ES-I3 (cell line): Measurements from ENCODE around the gene TBX4.
A peak's percentile ranks its signal among the peaks of the same experiment; 100 is the strongest.

Experiments used
- H3K36me3 ChIP-seq: 2 replicates; pipeline ENCODE4 v1.6.1; 2013; ENCODE audit warnings: mild to moderate bottlenecking, low read length, control low read depth, moderate library complexity; ENCODE audit not compliant: insufficient read depth
- H3K4me1 ChIP-seq: 2 replicates; pipeline ENCODE4 v1.6.1; 2013; ENCODE audit warnings: mild to moderate bottlenecking, control low read depth, low read length; ENCODE audit not compliant: insufficient read depth
- H3K9ac ChIP-seq: 2 replicates; pipeline ENCODE4 v1.6.1; 2013; ENCODE audit warnings: low read depth, mild to moderate bottlenecking, low read length, moderate library complexity
- H3K9me3 ChIP-seq: 2 replicates; pipeline ENCODE4 v1.6.1; 2013; ENCODE audit warnings: mild to moderate bottlenecking, low read length, moderate library complexity; ENCODE audit not compliant: control insufficient read depth, insufficient read depth

The TBX4 gene

GRCh38 chr17:61459939-61460718 lies 7.9 kb downstream of the TBX4 start:
- H3K4me1 ChIP-seq: peaks cover 12% of the 10 kb centered on the region
- H3K36me3 ChIP-seq: no peaks in the 10 kb centered on the region
- H3K9ac ChIP-seq: no peak overlapping the region
- H3K9me3 ChIP-seq: no peaks in the 10 kb centered on the region

- peaks cover 12% of the 10 kb centered on the region for H3K4me1 ChIP-seq
These were observed 8.8 kb downstream of the TBX4 start for GRCh38 chr17:61460796-61461585.

GRCh38 chr17:61461586-61461966 lies 9.4 kb downstream of the TBX4 start:
- Histone ChIP-seq H3K9me3 (no peaks in the 10 kb centered on the region), H3K9ac (peak overlapping the region; percentile 40; the same call in 1 of the 2 replicates), H3K4me1 (peaks cover 12% of the 10 kb centered on the region), H3K36me3 (no peaks in the 10 kb centered on the region)

More at GRCh38 chr17:61460796-61461585, 8.8 kb downstream of the TBX4 start:
- Histone ChIP-seq H3K36me3 (no peaks in the 10 kb centered on the region), H3K9me3 (no peaks in the 10 kb centered on the region), H3K9ac (no peak overlapping the region)

GRCh38 chr17:61461967-61462718 lies 9.9 kb downstream of the TBX4 start:
- Histone ChIP-seq H3K36me3 (no peaks in the 10 kb centered on the region), H3K9me3 (no peaks in the 10 kb centered on the region), H3K9ac (peak overlapping the region; percentile 40; the same call in 1 of the 2 replicates), H3K4me1 (peaks cover 12% of the 10 kb centered on the region)

- H3K36me3 ChIP-seq: no peaks in the 10 kb centered on the region
- no peaks in the 10 kb centered on the region for H3K9me3 ChIP-seq
- H3K4me1 ChIP-seq: peaks cover 14% of the 10 kb centered on the region
- H3K9ac ChIP-seq: no peak overlapping the region
These were observed 10.6 kb downstream of the TBX4 start for GRCh38 chr17:61462719-61463315.

- no peaks in the 10 kb centered on the region for H3K9me3 ChIP-seq
- no peaks in the 10 kb centered on the region for H3K36me3 ChIP-seq
- peaks cover 20% of the 10 kb centered on the region for H3K4me1 ChIP-seq
- no peak overlapping the region for H3K9ac ChIP-seq
These were observed 11.3 kb downstream of the TBX4 start for GRCh38 chr17:61463316-61464129.

GRCh38 chr17:61464130-61464842 lies 12.1 kb downstream of the TBX4 start:
- H3K4me1 ChIP-seq: peaks cover 16% of the 10 kb centered on the region
- H3K9ac ChIP-seq: peak overlapping the region; percentile 3; the same call in 1 of the 2 replicates
- no peaks in the 10 kb centered on the region for H3K9me3 ChIP-seq
- H3K36me3 ChIP-seq: no peaks in the 10 kb centered on the region

GRCh38 chr17:61464843-61465180 lies 12.6 kb downstream of the TBX4 start:
- H3K36me3 ChIP-seq: no peaks in the 10 kb centered on the region
- H3K4me1 ChIP-seq: peaks cover 15% of the 10 kb centered on the region
- H3K9ac ChIP-seq: no peak overlapping the region
- no peaks in the 10 kb centered on the region for H3K9me3 ChIP-seq

- Histone ChIP-seq H3K9me3 (no peaks in the 10 kb centered on the region), H3K36me3 (no peaks in the 10 kb centered on the region), H3K4me1 (peaks cover 15% of the 10 kb centered on the region), H3K9ac (no peak overlapping the region)
These were observed 13.5 kb downstream of the TBX4 start for GRCh38 chr17:61465550-61466237.

- Histone ChIP-seq H3K36me3 (no peaks in the 10 kb centered on the region), H3K4me1 (peaks cover 15% of the 10 kb centered on the region; the same call in 1 of the 2 replicates), H3K9ac (no peak overlapping the region), H3K9me3 (no peaks in the 10 kb centered on the region)
These were observed 14.0 kb downstream of the TBX4 start for GRCh38 chr17:61466246-61466645.

GRCh38 chr17:61467416-61468262 lies 15.4 kb downstream of the TBX4 start:
- peaks cover 14% of the 10 kb centered on the region; the same call in 1 of the 2 replicates for H3K4me1 ChIP-seq
- no peak overlapping the region for H3K9ac ChIP-seq
- H3K9me3 ChIP-seq: no peaks in the 10 kb centered on the region
- H3K36me3 ChIP-seq: no peaks in the 10 kb centered on the region
